RWPE2 (cell line): Measurements from ENCODE around the gene LRP1B.

ENCODE experiments used
- ATAC-seq: fragments of 200-7000 bp; cut with Tn5 transposase; 3 replicates; pipeline ENCODE4 v1.9.1; 2021; ENCODE audit warnings: low read depth
- DNase-seq: peaks from one replicate; pipeline ENCODE4 v3.0.0-alpha.2; 2020; ENCODE audit warnings: low spot score
- H3K27ac ChIP-seq: fragments of 450-650 bp; 2 replicates; pipeline ENCODE4 v1.5.1; 2017; ENCODE audit warnings: mild to moderate bottlenecking; ENCODE audit not compliant: poor library complexity, severe bottlenecking
- H3K27me3 ChIP-seq: fragments of 250-450 bp; sonication (Bioruptor Pico); 2 replicates; pipeline ENCODE4 v1.5.1; 2021; ENCODE audit warnings: mild to moderate bottlenecking, moderate library complexity; ENCODE audit not compliant: insufficient read depth, poor library complexity, severe bottlenecking
- H3K36me3 ChIP-seq: fragments of 250-450 bp; sonication (Bioruptor Pico); 2 replicates; pipeline ENCODE4 v1.5.1; 2020; ENCODE audit warnings: low read depth, mild to moderate bottlenecking, moderate library complexity
- H3K4me1 ChIP-seq: fragments of 250-450 bp; sonication (Bioruptor Pico); 2 replicates; pipeline ENCODE4 v1.5.1; 2021; ENCODE audit warnings: mild to moderate bottlenecking, moderate library complexity; ENCODE audit not compliant: insufficient read depth, poor library complexity, severe bottlenecking
- H3K4me3 ChIP-seq: fragments of 250-450 bp; sonication (Bioruptor Pico); 2 replicates; pipeline ENCODE4 v1.5.1; 2021; ENCODE audit warnings: mild to moderate bottlenecking, moderate library complexity; ENCODE audit not compliant: severe bottlenecking
- H3K9me3 ChIP-seq: fragments of 250-450 bp; sonication (Bioruptor Pico); 2 replicates; pipeline ENCODE4 v1.5.1; 2021; ENCODE audit warnings: mild to moderate bottlenecking, moderate library complexity; ENCODE audit not compliant: severe bottlenecking
- TF ChIP-seq, protein P1 (sequence below): fragments of 450-650 bp; IDR thresholded peaks from one replicate; pipeline ENCODE4 v1.5.1; 2017; ENCODE audit warnings: mild to moderate bottlenecking, moderate library complexity; ENCODE audit not compliant: poor library complexity, severe bottlenecking

Gene LRP1B

GRCh38 chr2:141522702-141523101 is 608.1 kb downstream of the LRP1B start:
- ATAC-seq (no peak), DNase-seq (no peak)
- no peaks in the 10 kb centered on the region for H3K4me1 ChIP-seq
- no peaks in the 10 kb centered on the region for H3K27me3 ChIP-seq
- no peaks in the 10 kb centered on the region for H3K9me3 ChIP-seq
- TF ChIP-seq, protein P1, sequence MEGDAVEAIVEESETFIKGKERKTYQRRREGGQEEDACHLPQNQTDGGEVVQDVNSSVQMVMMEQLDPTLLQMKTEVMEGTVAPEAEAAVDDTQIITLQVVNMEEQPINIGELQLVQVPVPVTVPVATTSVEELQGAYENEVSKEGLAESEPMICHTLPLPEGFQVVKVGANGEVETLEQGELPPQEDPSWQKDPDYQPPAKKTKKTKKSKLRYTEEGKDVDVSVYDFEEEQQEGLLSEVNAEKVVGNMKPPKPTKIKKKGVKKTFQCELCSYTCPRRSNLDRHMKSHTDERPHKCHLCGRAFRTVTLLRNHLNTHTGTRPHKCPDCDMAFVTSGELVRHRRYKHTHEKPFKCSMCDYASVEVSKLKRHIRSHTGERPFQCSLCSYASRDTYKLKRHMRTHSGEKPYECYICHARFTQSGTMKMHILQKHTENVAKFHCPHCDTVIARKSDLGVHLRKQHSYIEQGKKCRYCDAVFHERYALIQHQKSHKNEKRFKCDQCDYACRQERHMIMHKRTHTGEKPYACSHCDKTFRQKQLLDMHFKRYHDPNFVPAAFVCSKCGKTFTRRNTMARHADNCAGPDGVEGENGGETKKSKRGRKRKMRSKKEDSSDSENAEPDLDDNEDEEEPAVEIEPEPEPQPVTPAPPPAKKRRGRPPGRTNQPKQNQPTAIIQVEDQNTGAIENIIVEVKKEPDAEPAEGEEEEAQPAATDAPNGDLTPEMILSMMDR: no peak
- no peak overlapping the region for H3K4me3 ChIP-seq
- H3K27ac ChIP-seq: no peak overlapping the region
- no peaks in the 10 kb centered on the region for H3K36me3 ChIP-seq

GRCh38 chr2:141522048-141522447 is 608.8 kb downstream of the LRP1B start:
- H3K4me3 ChIP-seq: no peak overlapping the region
- TF ChIP-seq, protein P1: no peak
- H3K27ac ChIP-seq: no peak overlapping the region
- no peaks in the 10 kb centered on the region for H3K36me3 ChIP-seq
- no peak for ATAC-seq
- no peak for DNase-seq
- no peaks in the 10 kb centered on the region for H3K4me1 ChIP-seq
- no peaks in the 10 kb centered on the region for H3K27me3 ChIP-seq
- no peaks in the 10 kb centered on the region for H3K9me3 ChIP-seq

DNA sequence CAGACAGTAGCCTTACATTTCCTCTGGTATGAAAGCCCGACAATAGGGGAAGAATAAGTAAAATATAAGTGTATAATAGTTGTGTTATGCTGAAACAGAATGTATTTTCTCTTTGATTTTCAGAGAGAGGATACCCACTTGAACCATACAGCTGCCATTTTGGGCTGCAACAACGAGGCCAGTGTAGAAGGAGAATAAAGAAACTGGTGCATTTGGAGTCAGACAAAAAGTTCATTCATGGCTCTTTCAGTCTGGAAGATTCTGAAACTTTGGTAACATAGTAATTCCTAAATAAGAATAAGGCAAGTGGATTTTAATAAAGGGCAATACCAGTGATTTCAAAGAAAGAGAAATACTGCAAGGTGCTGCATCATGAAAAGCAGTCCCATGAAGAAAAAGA is 610.9 kb downstream of the LRP1B start:
- DNase-seq (no peak), ATAC-seq (no peak)
- H3K36me3 ChIP-seq: no peaks in the 10 kb centered on the region
- no peaks in the 10 kb centered on the region for H3K9me3 ChIP-seq
- H3K4me3 ChIP-seq: no peak overlapping the region
- H3K27me3 ChIP-seq: no peaks in the 10 kb centered on the region
- TF ChIP-seq, protein P1: no peak
- H3K4me1 ChIP-seq: no peaks in the 10 kb centered on the region
- H3K27ac ChIP-seq: no peak overlapping the region

DNA sequence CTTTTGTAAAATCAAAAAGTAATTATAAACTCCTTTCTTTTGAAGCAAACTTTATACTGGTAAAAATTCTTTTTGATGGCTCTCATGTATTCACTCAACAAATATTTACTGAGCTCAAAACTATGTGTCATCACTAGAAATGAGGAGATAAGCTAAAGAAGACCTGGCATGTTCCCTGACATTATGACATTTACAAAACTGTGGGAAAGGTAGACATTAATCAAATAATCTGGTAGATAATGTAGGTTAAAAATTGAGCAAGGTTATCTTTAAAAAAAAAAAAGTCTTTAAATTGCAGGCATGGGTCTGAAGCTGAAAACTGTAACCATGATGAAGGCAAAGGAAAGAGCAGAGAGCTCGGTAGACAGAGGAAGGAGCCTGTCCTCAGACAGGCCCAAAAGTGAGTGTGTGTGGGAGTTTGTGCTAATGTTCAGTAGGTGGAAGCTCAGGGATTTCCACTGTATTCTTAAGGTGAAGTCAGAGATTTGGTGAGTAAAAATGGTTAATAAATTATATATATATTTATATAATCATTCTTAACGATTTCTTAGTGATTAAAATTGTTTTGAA is 612.9 kb downstream of the LRP1B start:
- Histone ChIP-seq H3K27ac (no peak overlapping the region), H3K36me3 (no peaks in the 10 kb centered on the region), H3K4me1 (no peaks in the 10 kb centered on the region), H3K27me3 (no peaks in the 10 kb centered on the region), H3K9me3 (no peaks in the 10 kb centered on the region), H3K4me3 (no peak overlapping the region)
- DNase-seq (no peak), ATAC-seq (no peak)
- TF ChIP-seq, protein P1: no peak

- no peaks in the 10 kb centered on the region for H3K36me3 ChIP-seq
- no peaks in the 10 kb centered on the region for H3K9me3 ChIP-seq
- no peak overlapping the region for H3K4me3 ChIP-seq
- H3K27me3 ChIP-seq: no peaks in the 10 kb centered on the region
- no peaks in the 10 kb centered on the region for H3K4me1 ChIP-seq
- no peak for DNase-seq
- TF ChIP-seq, protein P1: no peak
- ATAC-seq: no peak
- H3K27ac ChIP-seq: no peak overlapping the region
These were observed 613.5 kb downstream of the LRP1B start for GRCh38 chr2:141517180-141517851.
